ENCODE measurements around the gene NARS2. TPM values are rescaled to one million over a fixed set of nuclear protein-coding genes. Genes with fewer than 3 reads are reported as not detected.

The NARS2 gene
- total RNA-seq, 1 donor from 2014 or later, result 25.5 TPM

Other genes starting within 250 kb of the NARS2 start
- gene GAB2, start 157.0 kb downstream of the NARS2 start, total RNA-seq, result 13.1 and 19.8 TPM in 2 replicates

Data from kidney epithelial cell (primary cell).